Measurements from ENCODE around the gene TIMM21.

Gene TIMM21

DNA sequence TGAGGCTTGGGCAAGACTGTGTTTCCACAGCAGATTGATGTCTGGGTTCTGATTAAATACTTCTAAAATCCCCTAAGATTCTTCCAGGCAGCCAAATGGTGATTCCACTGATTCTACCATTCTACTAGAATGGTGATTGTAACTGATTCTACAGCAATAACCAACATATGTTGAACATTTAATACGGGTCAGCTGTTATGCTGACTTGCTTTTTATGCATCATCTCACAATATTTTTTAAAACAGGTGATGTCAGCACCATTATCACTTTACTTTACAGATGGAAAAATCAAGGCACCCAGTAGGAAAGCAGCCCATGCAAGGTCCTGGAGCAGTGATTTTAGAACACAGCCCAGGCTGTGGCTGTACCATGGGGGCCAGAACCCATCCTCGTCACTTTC, 37.5 kb downstream of the TIMM21 start:
- TF ChIP-seq CEBPB (IDR thresholded peaks at IDR 0.05) (no peak), TAF1 (IDR thresholded peaks at IDR 0.05; ENCODE audit: low read depth) (no peak), EGR1 (IDR thresholded peaks at IDR 0.05) (no peak), TCF12 (IDR thresholded peaks at IDR 0.05; ENCODE audit: low read depth) (no peak), EP300 (IDR thresholded peaks at IDR 0.05; ENCODE audit: borderline replicate concordance) (no peak), TEAD4 (IDR thresholded peaks at IDR 0.05) (no peak), NFIC (IDR thresholded peaks at IDR 0.05) (no peak), RAD21 (IDR thresholded peaks at IDR 0.05; ENCODE audit: low read depth) (no peak), FOXM1 (IDR thresholded peaks at IDR 0.05; ENCODE audit: borderline replicate concordance, low read depth) (no peak), CREB1 (IDR thresholded peaks at IDR 0.05; ENCODE audit: low read depth) (no peak), YY1 (IDR thresholded peaks at IDR 0.05; ENCODE audit: low read depth) (no peak), ZBTB7A (IDR thresholded peaks at IDR 0.05; ENCODE audit: low read depth) (no peak)
- TF ChIP-seq, protein P1, sequence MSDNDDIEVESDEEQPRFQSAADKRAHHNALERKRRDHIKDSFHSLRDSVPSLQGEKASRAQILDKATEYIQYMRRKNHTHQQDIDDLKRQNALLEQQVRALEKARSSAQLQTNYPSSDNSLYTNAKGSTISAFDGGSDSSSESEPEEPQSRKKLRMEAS (IDR thresholded peaks at IDR 0.05) = no peak
- TF ChIP-seq, protein P2, sequence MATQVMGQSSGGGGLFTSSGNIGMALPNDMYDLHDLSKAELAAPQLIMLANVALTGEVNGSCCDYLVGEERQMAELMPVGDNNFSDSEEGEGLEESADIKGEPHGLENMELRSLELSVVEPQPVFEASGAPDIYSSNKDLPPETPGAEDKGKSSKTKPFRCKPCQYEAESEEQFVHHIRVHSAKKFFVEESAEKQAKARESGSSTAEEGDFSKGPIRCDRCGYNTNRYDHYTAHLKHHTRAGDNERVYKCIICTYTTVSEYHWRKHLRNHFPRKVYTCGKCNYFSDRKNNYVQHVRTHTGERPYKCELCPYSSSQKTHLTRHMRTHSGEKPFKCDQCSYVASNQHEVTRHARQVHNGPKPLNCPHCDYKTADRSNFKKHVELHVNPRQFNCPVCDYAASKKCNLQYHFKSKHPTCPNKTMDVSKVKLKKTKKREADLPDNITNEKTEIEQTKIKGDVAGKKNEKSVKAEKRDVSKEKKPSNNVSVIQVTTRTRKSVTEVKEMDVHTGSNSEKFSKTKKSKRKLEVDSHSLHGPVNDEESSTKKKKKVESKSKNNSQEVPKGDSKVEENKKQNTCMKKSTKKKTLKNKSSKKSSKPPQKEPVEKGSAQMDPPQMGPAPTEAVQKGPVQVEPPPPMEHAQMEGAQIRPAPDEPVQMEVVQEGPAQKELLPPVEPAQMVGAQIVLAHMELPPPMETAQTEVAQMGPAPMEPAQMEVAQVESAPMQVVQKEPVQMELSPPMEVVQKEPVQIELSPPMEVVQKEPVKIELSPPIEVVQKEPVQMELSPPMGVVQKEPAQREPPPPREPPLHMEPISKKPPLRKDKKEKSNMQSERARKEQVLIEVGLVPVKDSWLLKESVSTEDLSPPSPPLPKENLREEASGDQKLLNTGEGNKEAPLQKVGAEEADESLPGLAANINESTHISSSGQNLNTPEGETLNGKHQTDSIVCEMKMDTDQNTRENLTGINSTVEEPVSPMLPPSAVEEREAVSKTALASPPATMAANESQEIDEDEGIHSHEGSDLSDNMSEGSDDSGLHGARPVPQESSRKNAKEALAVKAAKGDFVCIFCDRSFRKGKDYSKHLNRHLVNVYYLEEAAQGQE (IDR thresholded peaks at IDR 0.05; ENCODE audit: low read depth) = no peak
- TF ChIP-seq, protein P3, sequence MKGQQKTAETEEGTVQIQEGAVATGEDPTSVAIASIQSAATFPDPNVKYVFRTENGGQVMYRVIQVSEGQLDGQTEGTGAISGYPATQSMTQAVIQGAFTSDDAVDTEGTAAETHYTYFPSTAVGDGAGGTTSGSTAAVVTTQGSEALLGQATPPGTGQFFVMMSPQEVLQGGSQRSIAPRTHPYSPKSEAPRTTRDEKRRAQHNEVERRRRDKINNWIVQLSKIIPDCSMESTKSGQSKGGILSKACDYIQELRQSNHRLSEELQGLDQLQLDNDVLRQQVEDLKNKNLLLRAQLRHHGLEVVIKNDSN (IDR thresholded peaks at IDR 0.05) = no peak

DNA sequence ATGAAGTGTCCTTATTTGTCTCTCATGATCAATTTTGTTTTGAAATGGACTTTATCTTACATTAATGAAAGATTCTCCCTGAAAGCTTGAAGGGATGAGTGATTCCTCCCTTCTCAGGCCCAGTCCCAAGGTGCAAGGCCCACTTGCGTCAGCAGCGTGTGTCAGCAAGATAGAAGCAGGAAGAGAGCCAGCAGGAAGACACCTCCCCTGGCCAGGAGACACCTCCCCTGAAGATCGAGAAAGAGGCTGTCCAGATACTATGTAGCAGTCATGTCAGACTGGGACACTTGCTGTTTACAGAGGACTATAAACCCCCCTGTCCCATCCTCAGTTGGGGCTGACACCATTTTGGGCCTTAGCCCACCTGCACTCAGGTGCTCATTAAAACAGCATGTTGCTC, 38.3 kb downstream of the TIMM21 start:
- TF ChIP-seq TAF1 (IDR thresholded peaks at IDR 0.05; ENCODE audit: low read depth) (no peak), CREB1 (IDR thresholded peaks at IDR 0.05; ENCODE audit: low read depth) (no peak), RAD21 (IDR thresholded peaks at IDR 0.05; ENCODE audit: low read depth) (no peak), EGR1 (IDR thresholded peaks at IDR 0.05) (no peak), ZBTB7A (IDR thresholded peaks at IDR 0.05; ENCODE audit: low read depth) (no peak), YY1 (IDR thresholded peaks at IDR 0.05; ENCODE audit: low read depth) (no peak), NFIC (IDR thresholded peaks at IDR 0.05) (no peak), TCF12 (IDR thresholded peaks at IDR 0.05; ENCODE audit: low read depth) (no peak), TEAD4 (IDR thresholded peaks at IDR 0.05) (no peak), EP300 (IDR thresholded peaks at IDR 0.05; ENCODE audit: borderline replicate concordance) (no peak), FOXM1 (IDR thresholded peaks at IDR 0.05; ENCODE audit: borderline replicate concordance, low read depth) (no peak), CEBPB (IDR thresholded peaks at IDR 0.05) (no peak)
- TF ChIP-seq, protein P1 (IDR thresholded peaks at IDR 0.05) = no peak
- TF ChIP-seq, protein P2 (IDR thresholded peaks at IDR 0.05; ENCODE audit: low read depth) = no peak
- TF ChIP-seq, protein P3 (IDR thresholded peaks at IDR 0.05) = no peak

DNA sequence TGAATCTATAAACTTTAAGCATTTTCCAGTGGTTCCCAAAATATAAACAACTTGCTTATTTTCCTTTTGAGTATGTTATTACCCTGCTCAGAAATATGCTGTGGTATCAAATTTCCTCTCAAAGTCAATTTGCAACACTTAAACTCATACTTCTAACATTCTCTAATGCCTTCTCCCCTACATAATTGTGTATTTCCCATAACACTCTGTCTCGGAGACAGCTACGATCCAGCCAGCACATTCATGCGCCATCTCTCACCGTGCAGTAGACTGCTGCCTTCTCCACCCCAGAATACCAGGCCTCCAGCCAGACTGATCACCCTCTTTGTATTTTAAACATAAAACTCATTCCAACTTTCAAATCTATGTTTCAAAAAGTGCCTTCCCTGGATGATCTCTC, 41.8 kb downstream of the TIMM21 start:
- no peak for TF ChIP-seq TEAD4 (IDR thresholded peaks at IDR 0.05)
- TF ChIP-seq EGR1 (IDR thresholded peaks at IDR 0.05) = no peak
- TF ChIP-seq YY1 (IDR thresholded peaks at IDR 0.05; ENCODE audit: low read depth) = no peak
- TF ChIP-seq TAF1 (IDR thresholded peaks at IDR 0.05; ENCODE audit: low read depth) = no peak
- no peak for TF ChIP-seq CREB1 (IDR thresholded peaks at IDR 0.05; ENCODE audit: low read depth)
- TF ChIP-seq, protein P2 (IDR thresholded peaks at IDR 0.05; ENCODE audit: low read depth) = no peak
- no peak for TF ChIP-seq TCF12 (IDR thresholded peaks at IDR 0.05; ENCODE audit: low read depth)
- no peak for TF ChIP-seq CEBPB (IDR thresholded peaks at IDR 0.05)
- TF ChIP-seq, protein P3 (IDR thresholded peaks at IDR 0.05) = no peak
- no peak for TF ChIP-seq RAD21 (IDR thresholded peaks at IDR 0.05; ENCODE audit: low read depth)
- no peak for TF ChIP-seq FOXM1 (IDR thresholded peaks at IDR 0.05; ENCODE audit: borderline replicate concordance, low read depth)

DNA sequence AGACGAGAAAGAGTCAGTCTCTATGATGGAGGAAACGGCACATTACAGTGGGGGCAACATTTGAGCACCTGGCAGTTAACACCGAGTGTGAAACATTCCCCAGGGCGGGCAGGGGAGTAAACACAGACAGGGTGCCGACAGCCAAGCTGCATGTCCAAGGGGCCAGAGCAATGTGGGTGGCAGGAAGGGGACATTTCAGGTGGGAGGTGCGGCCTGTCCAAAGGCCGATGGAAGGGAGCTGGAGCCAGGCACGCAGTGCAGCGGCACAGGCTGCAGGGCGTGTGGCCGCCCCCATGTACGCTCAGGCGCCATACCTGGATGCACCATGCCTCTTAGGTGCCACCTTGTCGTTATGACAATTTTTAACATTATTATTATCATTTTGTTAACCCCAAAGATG, 43.3 kb downstream of the TIMM21 start:
- no peak for TF ChIP-seq EP300 (IDR thresholded peaks at IDR 0.05; ENCODE audit: borderline replicate concordance)
- no peak for TF ChIP-seq NFIC (IDR thresholded peaks at IDR 0.05)
